Stomach (tissue), 9 donors: Measurements from ENCODE around the gene TSPAN14. TPM values are rescaled to one million over a fixed set of nuclear protein-coding genes. Genes with fewer than 3 reads are reported as not detected.
A peak's percentile ranks its signal among the peaks of the same experiment; 100 is the strongest.

Source experiments
- DNase-seq, 2 donors: peaks; one replicate each; pipeline versions ENCODE4 v3.0.0 to v3.0.0-alpha.2; 2013 to 2019
- H3K27ac ChIP-seq, 5 donors: fragments of 200-600 bp in 4 of 5; sonication (generic) in 4 of 5; one replicate each; pipeline ENCODE4 v1.5.1; 2013 to 2019; ENCODE audit warnings: mild to moderate bottlenecking in 1 of 5, moderate library complexity in 1 of 5
- H3K27me3 ChIP-seq, 3 donors: fragments of 200-600 bp; sonication (generic); one replicate each; pipeline ENCODE4 v1.5.1; 2017 to 2019; ENCODE audit warnings: mixed run types in 1 of 3
- H3K36me3 ChIP-seq, 4 donors: fragments of 200-600 bp; sonication (generic); 1 replicate in 3 of 4; 2 replicates in 1 of 4; pipeline ENCODE4 v1.5.1; 2016 to 2019
- H3K4me1 ChIP-seq, 4 donors: fragments of 200-600 bp; sonication (generic); one replicate each; pipeline ENCODE4 v1.5.1; 2016 to 2019
- H3K4me3 ChIP-seq, 4 donors: fragments of 200-600 bp; sonication (generic) in 3 of 4; one replicate each; pipeline ENCODE4 v1.5.1; 2016 to 2019; ENCODE audit warnings: mild to moderate bottlenecking in 1 of 4
- H3K9me3 ChIP-seq, 4 donors: fragments of 200-600 bp; sonication (generic); one replicate each; pipeline ENCODE4 v1.5.1; 2016 to 2019
- EP300 ChIP-seq: sonication (generic); formaldehyde crosslinking; IDR thresholded peaks from one replicate; pipeline ENCODE4 v1.6.1; 2017; ENCODE audit warnings: antibody characterized with exemption
- POLR2A ChIP-seq, 4 donors: fragments of 450-650 bp; IDR thresholded peaks; one replicate each; pipeline ENCODE4 v1.6.1; 2016; ENCODE audit warnings: antibody characterized with exemption in 4 of 4, control low read depth in 2 of 4, mild to moderate bottlenecking in 1 of 4, moderate library complexity in 1 of 4
- POLR2AphosphoS5 ChIP-seq, 3 donors: sonication (generic); formaldehyde crosslinking; IDR thresholded peaks; one replicate each; pipeline ENCODE4 v1.6.1; 2016; ENCODE audit warnings: antibody characterized with exemption in 3 of 3
- WGBS, 5 donors: extraction: QIAGEN DNeasy Blood & Tissue Kit in 3 of 5; methylation state at CpG; one replicate each; pipeline versions ENCODE4 v1.1.5 to v1.1.7; 2013 to 2018; 5-methylcytosine and 5-hydroxymethylcytosine counted together
- intact Hi-C: fragments of 100-400 bp; cut with DNase I; formaldehyde crosslinking; loops from one replicate; pipeline ENCODE4 v1.15.1; 2023; ENCODE audit warnings: low total_unique reads
- polyA plus RNA-seq, 3 donors: library from polyadenylated mRNA; stranded (reverse); fragments of 200-250 nt; gene quantifications; one replicate each; pipeline ENCODE4 v1.2.3, GENCODE V29; 2013
- total RNA-seq, 5 donors: library from RNA; depleted of rRNA; stranded (reverse); fragments of >200 nt; gene quantifications; one replicate each; pipeline versions ENCODE4 v1.1.0 to v1.2.3, GENCODE V29; 2014 to 2016
- TF ChIP-seq, protein P1 (sequence below), 7 experiments: fragments of 450-650 bp in 4 of 7; fragments of 200-600 bp in 3 of 7; sonication (generic) in 3 of 7; IDR thresholded peaks; one replicate each; pipeline ENCODE4 v1.5.1; 2016 to 2019; ENCODE audit warnings: antibody characterized with exemption in 7 of 7, control low read depth in 2 of 7, mild to moderate bottlenecking in 1 of 7
- donor health status: healthy with polysubstance abuse.
- donor health status: Bipolar disorder and iron deficiency.
- donor health status: healthy.

TSPAN14 gene
- total and polyA plus RNA-seq, 8 donors: 7.0 to 82.6 (median 30.5) TPM

DNA sequence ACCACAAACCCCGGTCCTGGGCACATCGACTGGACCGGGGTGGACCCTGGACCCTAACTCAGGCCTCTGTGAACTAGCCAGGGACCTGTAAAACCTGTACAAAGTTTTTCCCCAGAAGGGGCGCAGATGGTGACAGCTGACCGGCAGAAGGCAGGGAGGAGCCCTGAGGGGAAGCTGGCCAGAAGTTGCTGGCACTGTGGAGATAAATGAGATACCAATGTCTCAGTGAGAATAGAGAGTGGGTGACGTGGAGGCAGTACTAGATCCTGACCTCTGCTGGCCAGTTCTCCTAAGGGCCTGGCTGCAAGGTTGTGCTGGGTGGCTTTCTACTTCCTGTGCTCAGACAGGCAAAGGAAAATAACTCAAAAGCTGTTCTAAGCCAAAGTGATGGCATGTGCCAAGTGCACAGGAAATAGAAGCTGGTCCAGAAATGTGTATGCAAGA is 10.6 kb upstream of the TSPAN14 start:
- H3K27ac ChIP-seq: no peak overlapping the region
- H3K4me1 ChIP-seq: peaks cover 0 to 18% (median 2%) of the 10 kb centered on the region in 4 donors
- no peaks in the 10 kb centered on the region for H3K27me3 ChIP-seq
- intact Hi-C loops: no loop called here
- WGBS, 5 donors: 61 to 70% (median 65%) methylated on average over 5 to 6 of the region's 6 CpGs
- DNase-seq: peak in 1 of 2 donors; percentile 60
- TF ChIP-seq EP300 (no peak), POLR2A (IDR thresholded peaks at IDR 0.05) (no peak), POLR2AphosphoS5 (IDR thresholded peaks at IDR 0.05) (no peak)
- TF ChIP-seq, protein P1, sequence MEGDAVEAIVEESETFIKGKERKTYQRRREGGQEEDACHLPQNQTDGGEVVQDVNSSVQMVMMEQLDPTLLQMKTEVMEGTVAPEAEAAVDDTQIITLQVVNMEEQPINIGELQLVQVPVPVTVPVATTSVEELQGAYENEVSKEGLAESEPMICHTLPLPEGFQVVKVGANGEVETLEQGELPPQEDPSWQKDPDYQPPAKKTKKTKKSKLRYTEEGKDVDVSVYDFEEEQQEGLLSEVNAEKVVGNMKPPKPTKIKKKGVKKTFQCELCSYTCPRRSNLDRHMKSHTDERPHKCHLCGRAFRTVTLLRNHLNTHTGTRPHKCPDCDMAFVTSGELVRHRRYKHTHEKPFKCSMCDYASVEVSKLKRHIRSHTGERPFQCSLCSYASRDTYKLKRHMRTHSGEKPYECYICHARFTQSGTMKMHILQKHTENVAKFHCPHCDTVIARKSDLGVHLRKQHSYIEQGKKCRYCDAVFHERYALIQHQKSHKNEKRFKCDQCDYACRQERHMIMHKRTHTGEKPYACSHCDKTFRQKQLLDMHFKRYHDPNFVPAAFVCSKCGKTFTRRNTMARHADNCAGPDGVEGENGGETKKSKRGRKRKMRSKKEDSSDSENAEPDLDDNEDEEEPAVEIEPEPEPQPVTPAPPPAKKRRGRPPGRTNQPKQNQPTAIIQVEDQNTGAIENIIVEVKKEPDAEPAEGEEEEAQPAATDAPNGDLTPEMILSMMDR (IDR thresholded peaks at IDR 0.05): no peak
- no peaks in the 10 kb centered on the region for H3K9me3 ChIP-seq
- no peak overlapping the region for H3K4me3 ChIP-seq
- no peaks in the 10 kb centered on the region for H3K36me3 ChIP-seq

DNA sequence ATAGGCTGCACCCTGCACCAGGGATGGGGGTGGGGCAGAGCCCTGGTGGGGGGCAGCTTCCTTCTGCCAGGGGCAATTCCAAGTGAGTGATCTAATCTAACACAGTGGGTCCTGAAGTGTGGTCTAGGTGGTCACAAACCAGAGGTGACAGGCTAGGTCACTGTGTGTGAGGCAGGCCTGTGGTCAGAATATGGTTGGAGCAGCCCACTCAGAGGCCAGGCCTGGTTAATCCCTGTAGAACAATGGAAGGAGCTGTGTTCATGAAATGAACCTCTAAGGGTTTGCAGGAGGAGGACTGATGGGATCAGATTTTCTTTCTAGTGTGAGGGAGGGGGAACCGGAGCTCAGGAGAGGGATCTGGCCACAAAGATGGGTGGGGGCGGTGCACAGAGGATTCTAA is 10.0 kb upstream of the TSPAN14 start:
- Histone ChIP-seq H3K4me3 (no peak overlapping the region), H3K9me3 (no peaks in the 10 kb centered on the region), H3K4me1 (peaks cover 0 to 18% (median 2%) of the 10 kb centered on the region in 4 donors), H3K36me3 (no peaks in the 10 kb centered on the region), H3K27me3 (no peaks in the 10 kb centered on the region), H3K27ac (no peak overlapping the region)
- intact Hi-C loops: no loop called here
- DNase-seq: no peak
- WGBS, 5 donors: 44 to 68% (median 55%) methylated on average over 2 of the region's 2 CpGs
- TF ChIP-seq POLR2A (IDR thresholded peaks at IDR 0.05) (no peak), EP300 (no peak), POLR2AphosphoS5 (IDR thresholded peaks at IDR 0.05) (no peak)
- TF ChIP-seq, protein P1 (IDR thresholded peaks at IDR 0.05): no peak

DNA sequence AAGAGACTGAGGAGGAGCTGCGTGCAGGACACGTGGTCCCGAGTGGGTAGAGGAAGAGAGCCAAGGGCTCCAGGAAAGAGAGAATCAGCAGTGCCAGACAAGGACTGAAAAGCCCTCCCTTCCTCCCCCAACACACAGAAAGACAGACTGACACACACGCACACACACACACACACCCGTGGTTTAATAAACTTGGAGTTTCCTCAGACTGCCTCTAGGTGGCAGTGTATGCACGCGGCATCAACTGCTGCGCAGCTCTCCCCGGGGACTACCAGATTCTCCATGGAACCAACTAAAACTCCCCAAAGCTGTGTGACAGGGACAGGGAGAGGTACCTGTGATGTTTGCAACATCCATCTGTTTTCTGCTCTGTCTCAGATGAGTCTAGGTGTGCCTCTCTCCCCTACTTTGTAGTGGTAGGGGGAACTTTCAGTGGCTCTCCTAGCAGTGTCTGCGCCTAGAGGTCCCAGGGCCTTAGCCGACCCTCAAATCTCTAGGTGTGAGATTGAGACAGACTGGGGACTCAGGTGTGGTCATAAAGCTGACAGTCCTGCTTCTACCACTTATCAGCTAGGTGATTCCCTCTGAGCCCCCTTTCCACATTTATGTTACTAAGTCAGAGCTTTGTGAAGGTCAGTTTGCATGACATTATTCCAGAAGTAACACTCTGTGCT is 9.3 kb upstream of the TSPAN14 start:
- no peak overlapping the region for H3K4me3 ChIP-seq
- TF ChIP-seq, protein P1 (IDR thresholded peaks at IDR 0.05): peak in 5 of 7 experiments; percentile 31 to 82 (median 60)
- no peak for TF ChIP-seq POLR2AphosphoS5 (IDR thresholded peaks at IDR 0.05)
- H3K36me3 ChIP-seq: no peaks in the 10 kb centered on the region
- H3K9me3 ChIP-seq: no peaks in the 10 kb centered on the region
- H3K27ac ChIP-seq: no peak overlapping the region
- DNase-seq: peak; percentile 63 to 89
- 16 to 23% (median 20%) methylated on average over 11 of the region's 11 CpGs for WGBS, 5 donors
- intact Hi-C loops: loop anchor here (5.0 kb wide), 1 partner anchor 63 kb away; no protein-coding TSS in a partner anchor
- H3K27me3 ChIP-seq: no peaks in the 10 kb centered on the region
- H3K4me1 ChIP-seq: peaks cover 0 to 18% (median 2%) of the 10 kb centered on the region in 4 donors

DNA sequence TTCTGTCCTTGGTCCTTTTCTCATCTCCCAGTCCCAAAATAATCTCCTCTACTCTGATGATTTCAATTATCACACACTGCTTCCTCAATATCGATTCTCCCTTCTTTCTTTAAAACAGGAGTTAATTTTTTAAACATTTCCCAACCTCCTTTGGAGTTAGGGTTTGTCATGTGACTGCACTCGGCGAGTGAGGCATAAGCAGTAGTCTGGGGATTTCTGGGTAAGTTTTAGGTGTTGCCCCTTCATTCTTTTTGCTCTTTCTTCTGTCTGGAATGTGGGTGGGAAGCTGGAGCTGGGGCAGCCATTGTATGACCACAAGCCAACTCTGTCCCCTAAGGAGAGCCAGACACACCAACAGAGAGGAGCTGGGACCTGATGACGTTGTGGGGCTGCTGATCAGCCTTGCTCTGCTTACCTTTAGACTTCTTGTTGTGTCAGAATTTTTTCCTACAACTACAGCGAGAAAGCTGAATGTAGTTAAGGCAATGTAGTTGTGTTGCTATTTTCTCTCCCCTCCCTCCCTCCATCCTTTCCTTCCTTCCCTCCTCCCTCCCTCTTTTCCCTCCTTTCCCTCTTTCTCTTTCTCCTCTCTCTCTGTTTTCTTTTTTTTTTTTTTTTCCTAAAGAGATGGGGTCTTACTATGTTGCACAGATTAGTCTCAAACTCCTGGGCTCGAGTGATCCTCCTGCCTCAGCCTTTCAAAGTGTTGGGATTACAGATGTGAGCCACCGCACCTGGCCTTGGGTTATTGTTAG is 6.5 kb upstream of the TSPAN14 start:
- Histone ChIP-seq H3K9me3 (no peaks in the 10 kb centered on the region), H3K4me3 (no peak overlapping the region), H3K27me3 (no peaks in the 10 kb centered on the region), H3K27ac (no peak overlapping the region), H3K36me3 (no peaks in the 10 kb centered on the region), H3K4me1 (peaks cover 0 to 19% (median 3%) of the 10 kb centered on the region in 4 donors)
- no peak for TF ChIP-seq POLR2AphosphoS5 (IDR thresholded peaks at IDR 0.05)
- no peak for TF ChIP-seq POLR2A (IDR thresholded peaks at IDR 0.05)
- TF ChIP-seq, protein P1 (IDR thresholded peaks at IDR 0.05): no peak
- no peak for TF ChIP-seq EP300
- DNase-seq: no peak
- WGBS, 5 donors: 66 to 75% (median 73%) methylated on average over 7 of the region's 7 CpGs
- intact Hi-C loops: loop anchor here (5.0 kb wide), 1 partner anchor 60 kb away; no protein-coding TSS in a partner anchor
